Tibial artery (tissue), 4 donors: ENCODE results near the gene HERC3.

ENCODE experiments used
- DNase-seq, 2 donors: peaks; one replicate each; pipeline ENCODE4 v3.0.0-alpha.2; 2019
- H3K27ac ChIP-seq, 2 donors: fragments of 200-600 bp; sonication (generic) in 1 of 2; 1 replicate in 1 of 2; 2 replicates in 1 of 2; pipeline ENCODE4 v1.5.1; 2018 to 2019; ENCODE audit warnings: mild to moderate bottlenecking in 1 of 2
- H3K27me3 ChIP-seq, 2 donors: fragments of 200-600 bp; sonication (generic) in 1 of 2; one replicate each; pipeline versions ENCODE4 v1.5.1 to v1.6.0; 2016 to 2019
- H3K36me3 ChIP-seq, 3 donors: fragments of 200-600 bp; sonication (generic) in 2 of 3; one replicate each; pipeline ENCODE4 v1.5.1; 2016 to 2019; ENCODE audit warnings: mild to moderate bottlenecking in 2 of 3
- H3K4me1 ChIP-seq, 4 donors: fragments of 200-600 bp; sonication (generic) in 2 of 4; 1 replicate in 3 of 4; 2 replicates in 1 of 4; pipeline ENCODE4 v1.5.1; 2016 to 2019
- H3K4me3 ChIP-seq, 2 donors: fragments of 200-600 bp; sonication (generic) in 1 of 2; 1 replicate in 1 of 2; 2 replicates in 1 of 2; pipeline ENCODE4 v1.5.1; 2018 to 2019; ENCODE audit warnings: mild to moderate bottlenecking in 2 of 2
- H3K9me3 ChIP-seq, 3 donors: fragments of 200-600 bp; sonication (generic) in 1 of 3; one replicate each; pipeline ENCODE4 v1.5.1; 2016 to 2019
- intact Hi-C: fragments of 100-400 bp; cut with DNase I; formaldehyde crosslinking; loops from one replicate; pipeline ENCODE4 v1.15.0; 2023; ENCODE audit warnings: low total_unique reads
- TF ChIP-seq, protein P1 (sequence below), 2 experiments: fragments of 200-600 bp in 1 of 2; fragments of 450-650 bp in 1 of 2; IDR thresholded peaks; one replicate each; pipeline ENCODE4 v1.5.1; 2017 to 2019; ENCODE audit warnings: antibody characterized with exemption in 2 of 2, mild to moderate bottlenecking in 1 of 2, moderate library complexity in 1 of 2

The HERC3 gene

DNA sequence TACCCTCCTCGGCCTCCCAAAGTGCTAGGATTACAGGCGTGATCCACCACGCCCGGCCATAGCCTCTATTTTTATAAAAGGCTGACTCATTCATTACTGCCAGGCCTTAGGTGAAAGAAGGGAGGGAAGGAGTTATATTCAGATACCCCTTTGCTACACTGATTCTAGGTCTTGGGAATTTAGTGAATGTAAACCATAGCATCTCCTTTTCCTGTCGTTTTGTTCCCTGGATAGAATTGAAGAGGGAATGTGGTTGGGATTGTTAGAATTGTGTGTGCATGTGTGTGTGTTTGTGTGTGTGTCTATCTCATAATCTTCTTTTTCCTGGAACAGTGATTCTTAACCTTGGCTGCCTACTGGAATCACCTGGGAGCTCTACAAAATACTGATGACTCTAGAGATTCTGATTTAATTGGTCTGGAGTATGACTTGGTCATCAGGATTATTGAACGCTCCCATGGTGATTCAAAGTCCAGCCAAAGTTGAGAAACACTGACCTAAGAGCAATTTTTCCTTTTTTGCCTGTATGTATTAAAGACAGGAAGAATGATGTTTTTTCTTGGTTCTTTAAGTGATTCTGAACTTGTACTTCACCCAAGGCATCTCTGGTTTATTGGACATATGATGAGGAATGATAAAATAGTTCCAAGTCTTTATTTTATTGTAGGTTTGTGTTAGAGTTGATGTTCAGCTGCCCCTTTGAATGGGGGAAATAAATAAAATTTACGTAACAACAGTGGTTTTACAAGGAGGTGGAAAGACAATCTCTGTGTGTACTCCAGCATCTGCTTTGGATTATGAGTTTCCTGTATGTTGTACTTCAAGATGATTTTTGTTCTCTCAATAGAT lies 68.4 kb downstream of the HERC3 start:
- H3K27me3 ChIP-seq, result no peaks in the 10 kb centered on the region
- no peaks in the 10 kb centered on the region for H3K9me3 ChIP-seq
- no peak overlapping the region for H3K4me3 ChIP-seq
- peaks cover 3 to 38% (median 8%) of the 10 kb centered on the region in 3 donors for H3K36me3 ChIP-seq
- no peak overlapping the region for H3K27ac ChIP-seq
- TF ChIP-seq, protein P1, sequence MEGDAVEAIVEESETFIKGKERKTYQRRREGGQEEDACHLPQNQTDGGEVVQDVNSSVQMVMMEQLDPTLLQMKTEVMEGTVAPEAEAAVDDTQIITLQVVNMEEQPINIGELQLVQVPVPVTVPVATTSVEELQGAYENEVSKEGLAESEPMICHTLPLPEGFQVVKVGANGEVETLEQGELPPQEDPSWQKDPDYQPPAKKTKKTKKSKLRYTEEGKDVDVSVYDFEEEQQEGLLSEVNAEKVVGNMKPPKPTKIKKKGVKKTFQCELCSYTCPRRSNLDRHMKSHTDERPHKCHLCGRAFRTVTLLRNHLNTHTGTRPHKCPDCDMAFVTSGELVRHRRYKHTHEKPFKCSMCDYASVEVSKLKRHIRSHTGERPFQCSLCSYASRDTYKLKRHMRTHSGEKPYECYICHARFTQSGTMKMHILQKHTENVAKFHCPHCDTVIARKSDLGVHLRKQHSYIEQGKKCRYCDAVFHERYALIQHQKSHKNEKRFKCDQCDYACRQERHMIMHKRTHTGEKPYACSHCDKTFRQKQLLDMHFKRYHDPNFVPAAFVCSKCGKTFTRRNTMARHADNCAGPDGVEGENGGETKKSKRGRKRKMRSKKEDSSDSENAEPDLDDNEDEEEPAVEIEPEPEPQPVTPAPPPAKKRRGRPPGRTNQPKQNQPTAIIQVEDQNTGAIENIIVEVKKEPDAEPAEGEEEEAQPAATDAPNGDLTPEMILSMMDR (IDR thresholded peaks at IDR 0.05), result no peak
- peaks cover 0 to 12% (median 3%) of the 10 kb centered on the region in 4 donors for H3K4me1 ChIP-seq
- DNase-seq, result no peak
- intact Hi-C loops, result no loop called here

DNA sequence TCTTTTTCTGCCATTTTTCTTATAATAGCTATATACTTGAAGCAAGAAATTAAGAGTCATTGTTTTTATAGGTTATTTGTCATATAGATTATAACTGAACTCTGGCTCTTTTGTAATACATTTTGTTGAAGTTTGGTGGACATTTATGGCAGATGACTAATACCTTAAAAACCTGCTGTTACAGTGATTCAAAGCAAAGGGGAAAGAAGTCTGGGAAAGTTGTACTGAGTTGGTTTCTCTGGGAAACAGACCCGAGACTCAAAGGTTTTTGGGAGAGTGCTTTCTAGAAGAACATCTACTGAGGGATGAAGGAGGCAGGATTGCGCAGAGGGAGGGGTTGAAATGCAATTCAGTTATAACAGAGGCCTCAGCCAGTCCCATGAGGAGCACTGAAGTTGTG lies 69.5 kb downstream of the HERC3 start:
- Histone ChIP-seq H3K4me3 (no peak overlapping the region), H3K36me3 (peaks cover 0 to 32% (median 0%) of the 10 kb centered on the region in 3 donors), H3K4me1 (peaks cover 0 to 12% (median 3%) of the 10 kb centered on the region in 4 donors), H3K9me3 (no peaks in the 10 kb centered on the region), H3K27ac (peak overlapping the region in 1 of 2 donors; percentile 1), H3K27me3 (no peaks in the 10 kb centered on the region)
- intact Hi-C loops, result no loop called here
- TF ChIP-seq, protein P1 (IDR thresholded peaks at IDR 0.05), result no peak
- DNase-seq, result no peak

DNA sequence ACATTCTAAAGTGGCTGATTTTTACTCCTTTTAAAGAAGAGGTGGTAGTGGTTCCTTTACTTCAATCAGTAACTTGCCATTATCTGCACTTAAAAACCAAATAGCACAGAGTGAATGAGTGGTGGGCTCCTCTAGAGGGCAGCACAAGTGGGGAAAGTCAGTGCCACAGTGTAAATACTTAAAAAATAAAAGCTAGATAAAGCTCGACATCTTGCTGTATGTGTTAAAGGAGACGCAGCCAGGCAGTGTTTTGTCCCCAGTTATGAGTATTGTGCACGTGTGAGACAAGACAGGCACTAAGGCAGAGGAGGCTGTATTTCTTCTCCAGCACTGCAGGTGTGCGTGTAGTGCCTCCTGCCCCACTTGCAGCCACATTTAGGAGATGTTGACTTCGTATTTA lies 80.7 kb downstream of the HERC3 start:
- no peak overlapping the region for H3K27ac ChIP-seq
- intact Hi-C loops, result no loop called here
- TF ChIP-seq, protein P1 (IDR thresholded peaks at IDR 0.05), result peak; percentile 18 to 39
- H3K36me3 ChIP-seq, result peaks cover 42 to 55% (median 48%) of the 10 kb centered on the region in 3 donors
- DNase-seq, result no peak
- H3K27me3 ChIP-seq, result no peaks in the 10 kb centered on the region
- H3K4me3 ChIP-seq, result no peak overlapping the region
- H3K9me3 ChIP-seq, result no peaks in the 10 kb centered on the region
- no peaks in the 10 kb centered on the region for H3K4me1 ChIP-seq

DNA sequence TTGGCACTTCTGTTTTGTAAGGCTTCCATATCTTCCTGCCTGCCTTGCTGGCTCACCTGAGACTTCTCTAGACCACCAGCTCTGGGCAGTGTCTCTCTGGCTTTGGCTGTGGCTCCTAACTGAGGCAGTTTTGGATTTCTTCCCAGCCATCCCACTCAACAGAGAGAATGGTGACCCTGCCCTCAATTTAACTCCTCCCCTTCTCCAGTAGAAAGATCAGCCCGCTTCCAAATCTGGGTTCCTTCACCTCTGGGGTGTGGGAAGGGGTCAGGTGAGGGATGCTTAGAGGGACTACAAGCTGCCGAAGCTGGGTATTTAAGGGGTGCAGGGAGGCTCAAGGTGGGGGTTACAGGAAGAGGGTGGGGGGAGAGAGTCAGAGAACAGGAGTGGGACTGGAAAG lies 81.6 kb downstream of the HERC3 start:
- Histone ChIP-seq H3K36me3 (peaks cover 42 to 55% (median 55%) of the 10 kb centered on the region in 3 donors), H3K27me3 (no peaks in the 10 kb centered on the region), H3K27ac (no peak overlapping the region), H3K4me3 (no peak overlapping the region), H3K4me1 (no peaks in the 10 kb centered on the region), H3K9me3 (no peaks in the 10 kb centered on the region)
- TF ChIP-seq, protein P1 (IDR thresholded peaks at IDR 0.05), result no peak
- DNase-seq, result no peak
- intact Hi-C loops, result no loop called here

DNA sequence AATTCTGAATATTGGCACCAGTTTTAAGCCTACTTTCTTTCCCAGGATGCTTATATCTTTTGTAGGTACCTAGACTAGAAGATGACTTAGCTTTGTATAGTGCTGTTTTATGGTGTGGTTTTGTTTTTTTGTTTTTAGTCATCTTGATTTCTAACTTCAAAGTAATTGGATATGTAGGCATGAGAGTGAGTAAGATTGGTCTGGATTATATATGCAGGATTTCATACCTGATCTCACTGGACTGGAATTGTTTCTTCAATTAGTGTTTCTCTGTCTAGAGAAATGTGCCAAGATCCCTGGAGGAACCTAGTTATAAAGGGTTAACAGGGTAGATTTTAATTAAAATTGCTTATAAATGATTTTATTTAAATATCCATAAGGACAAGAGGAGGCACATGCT lies 82.3 kb downstream of the HERC3 start:
- no peaks in the 10 kb centered on the region for H3K27me3 ChIP-seq
- TF ChIP-seq, protein P1 (IDR thresholded peaks at IDR 0.05), result no peak
- DNase-seq, result no peak
- intact Hi-C loops, result no loop called here
- H3K36me3 ChIP-seq, result peaks cover 42 to 56% (median 55%) of the 10 kb centered on the region in 3 donors
- H3K4me1 ChIP-seq, result no peaks in the 10 kb centered on the region
- H3K27ac ChIP-seq, result no peak overlapping the region
- H3K4me3 ChIP-seq, result no peak overlapping the region
- H3K9me3 ChIP-seq, result no peaks in the 10 kb centered on the region
